ENCODE measurements around the gene OR4F3.
"Not testable (repeated sequence)": the region's sequence is repeated elsewhere in the genome, so short reads cannot be mapped to it uniquely, and the experiment has no call there.

GRCh38 chr5:181366968-181367367 is at the start of gene OR4F3:
- TF ChIP-seq, protein P1, sequence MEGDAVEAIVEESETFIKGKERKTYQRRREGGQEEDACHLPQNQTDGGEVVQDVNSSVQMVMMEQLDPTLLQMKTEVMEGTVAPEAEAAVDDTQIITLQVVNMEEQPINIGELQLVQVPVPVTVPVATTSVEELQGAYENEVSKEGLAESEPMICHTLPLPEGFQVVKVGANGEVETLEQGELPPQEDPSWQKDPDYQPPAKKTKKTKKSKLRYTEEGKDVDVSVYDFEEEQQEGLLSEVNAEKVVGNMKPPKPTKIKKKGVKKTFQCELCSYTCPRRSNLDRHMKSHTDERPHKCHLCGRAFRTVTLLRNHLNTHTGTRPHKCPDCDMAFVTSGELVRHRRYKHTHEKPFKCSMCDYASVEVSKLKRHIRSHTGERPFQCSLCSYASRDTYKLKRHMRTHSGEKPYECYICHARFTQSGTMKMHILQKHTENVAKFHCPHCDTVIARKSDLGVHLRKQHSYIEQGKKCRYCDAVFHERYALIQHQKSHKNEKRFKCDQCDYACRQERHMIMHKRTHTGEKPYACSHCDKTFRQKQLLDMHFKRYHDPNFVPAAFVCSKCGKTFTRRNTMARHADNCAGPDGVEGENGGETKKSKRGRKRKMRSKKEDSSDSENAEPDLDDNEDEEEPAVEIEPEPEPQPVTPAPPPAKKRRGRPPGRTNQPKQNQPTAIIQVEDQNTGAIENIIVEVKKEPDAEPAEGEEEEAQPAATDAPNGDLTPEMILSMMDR (IDR thresholded peaks at IDR 0.05 in 2 of 3, conservative IDR thresholded peaks at IDR 0.05 in 1 of 3; ENCODE audit: control insufficient read depth in 2 of 3, extremely low read depth in 1 of 3, insufficient read depth in 1 of 3, low read depth in 3 of 3, low read length in 3 of 3) = not testable (repeated sequence)
- not testable (repeated sequence) for TF ChIP-seq NR2C2 (IDR thresholded peaks at IDR 0.05; ENCODE audit: borderline replicate concordance, control insufficient read depth, insufficient read length, low read depth); POLR2A (IDR thresholded peaks at IDR 0.05; ENCODE audit: low read depth, low read length); SMAD1 (IDR thresholded peaks at IDR 0.05; ENCODE audit: low read depth, partially characterized antibody); BACH1 (IDR thresholded peaks at IDR 0.05; ENCODE audit: borderline replicate concordance)
- TF ChIP-seq, protein P2, sequence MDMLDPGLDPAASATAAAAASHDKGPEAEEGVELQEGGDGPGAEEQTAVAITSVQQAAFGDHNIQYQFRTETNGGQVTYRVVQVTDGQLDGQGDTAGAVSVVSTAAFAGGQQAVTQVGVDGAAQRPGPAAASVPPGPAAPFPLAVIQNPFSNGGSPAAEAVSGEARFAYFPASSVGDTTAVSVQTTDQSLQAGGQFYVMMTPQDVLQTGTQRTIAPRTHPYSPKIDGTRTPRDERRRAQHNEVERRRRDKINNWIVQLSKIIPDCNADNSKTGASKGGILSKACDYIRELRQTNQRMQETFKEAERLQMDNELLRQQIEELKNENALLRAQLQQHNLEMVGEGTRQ (IDR thresholded peaks at IDR 0.05; ENCODE audit: borderline replicate concordance, low read depth, low read length) = not testable (repeated sequence)
- TF ChIP-seq, protein P3, sequence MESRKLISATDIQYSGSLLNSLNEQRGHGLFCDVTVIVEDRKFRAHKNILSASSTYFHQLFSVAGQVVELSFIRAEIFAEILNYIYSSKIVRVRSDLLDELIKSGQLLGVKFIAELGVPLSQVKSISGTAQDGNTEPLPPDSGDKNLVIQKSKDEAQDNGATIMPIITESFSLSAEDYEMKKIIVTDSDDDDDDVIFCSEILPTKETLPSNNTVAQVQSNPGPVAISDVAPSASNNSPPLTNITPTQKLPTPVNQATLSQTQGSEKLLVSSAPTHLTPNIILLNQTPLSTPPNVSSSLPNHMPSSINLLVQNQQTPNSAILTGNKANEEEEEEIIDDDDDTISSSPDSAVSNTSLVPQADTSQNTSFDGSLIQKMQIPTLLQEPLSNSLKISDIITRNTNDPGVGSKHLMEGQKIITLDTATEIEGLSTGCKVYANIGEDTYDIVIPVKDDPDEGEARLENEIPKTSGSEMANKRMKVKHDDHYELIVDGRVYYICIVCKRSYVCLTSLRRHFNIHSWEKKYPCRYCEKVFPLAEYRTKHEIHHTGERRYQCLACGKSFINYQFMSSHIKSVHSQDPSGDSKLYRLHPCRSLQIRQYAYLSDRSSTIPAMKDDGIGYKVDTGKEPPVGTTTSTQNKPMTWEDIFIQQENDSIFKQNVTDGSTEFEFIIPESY (IDR thresholded peaks at IDR 0.05) = not testable (repeated sequence)
